NCI-H510A treated with DMSO at 0.1 percent for 48 hours (cell line): ENCODE measurements around the gene PVR.
A peak's percentile ranks its signal among the peaks of the same experiment; 100 is the strongest.
"Not testable (repeated sequence)": the region's sequence is repeated elsewhere in the genome, so short reads cannot be mapped to it uniquely, and the experiment has no call there.

Experiments used
- DNase-seq: peaks from one replicate; lab custom pipeline; 2025; lab: John Stamatoyannopoulos, UW

Gene PVR

GRCh38 chr19:44643605-44644401, at the start of gene PVR:
Gene PVR, plus strand, starts transcription at chr19:44643910. Its CDS starts 187 bp downstream, at chr19:44644097.
- peak; percentile 51 for DNase-seq

- no peak for DNase-seq
Observed at GRCh38 chr19:44596428-44597130, 47.1 kb upstream of the PVR start.

GRCh38 chr19:44597131-44597491, 46.6 kb upstream of the PVR start:
- no peak for DNase-seq

- no peak for DNase-seq
Observed at GRCh38 chr19:44598355-44598754, 45.4 kb upstream of the PVR start.

GRCh38 chr19:44598880-44599279, 44.8 kb upstream of the PVR start:
- DNase-seq: no peak

GRCh38 chr19:44600466-44600865, 43.2 kb upstream of the PVR start:
- no peak for DNase-seq

- DNase-seq: peak; percentile 87
Observed at GRCh38 chr19:44602081-44602480, 41.6 kb upstream of the PVR start.

GRCh38 chr19:44603201-44603945, 40.3 kb upstream of the PVR start:
- no peak for DNase-seq

- DNase-seq: no peak
Observed at GRCh38 chr19:44604241-44604640, 39.5 kb upstream of the PVR start.

- no peak for DNase-seq
Observed at GRCh38 chr19:44605547-44605946, 38.2 kb upstream of the PVR start.

GRCh38 chr19:44607049-44607448, 36.7 kb upstream of the PVR start:
- DNase-seq: no peak

GRCh38 chr19:44607917-44608316, 35.8 kb upstream of the PVR start:
- no peak for DNase-seq

- peak; percentile 51 for DNase-seq
Observed at GRCh38 chr19:44608391-44608821, 35.3 kb upstream of the PVR start.

GRCh38 chr19:44609219-44609618, 34.5 kb upstream of the PVR start:
- DNase-seq: no peak

GRCh38 chr19:44610497-44610896, 33.2 kb upstream of the PVR start:
- not testable (repeated sequence) for DNase-seq

GRCh38 chr19:44611812-44612295, 31.9 kb upstream of the PVR start:
- peak; percentile 14 for DNase-seq

- DNase-seq: no peak
Observed at GRCh38 chr19:44613295-44614178, 30.2 kb upstream of the PVR start, which contains the start of gene IGSF23. Gene IGSF23, plus strand, starts transcription at chr19:44613563. Its CDS starts 83 bp downstream, at chr19:44613646.

GRCh38 chr19:44614313-44614712, 29.4 kb upstream of the PVR start:
- DNase-seq: no peak

GRCh38 chr19:44615863-44616247, 27.9 kb upstream of the PVR start:
- DNase-seq: no peak

- no peak for DNase-seq
Observed at GRCh38 chr19:44617110-44617880, 26.4 kb upstream of the PVR start.
